Calu3 (cell line): ENCODE results near the gene ELOVL3. TPM values are rescaled to one million over a fixed set of nuclear protein-coding genes. Genes with fewer than 3 reads are reported as not detected.
"Not testable (repeated sequence)": the region's sequence is repeated elsewhere in the genome, so short reads cannot be mapped to it uniquely, and the experiment has no call there.

ENCODE experiments used
- BruUV-seq: library from RNA; stranded (reverse); fragments of 400-500 nt; replicated peaks from 2 replicates; lab custom pipeline; 2021; lab: Mats Ljungman, UMichigan
- CTCF ChIA-PET: fragments of 300-600 bp; sonication (Branson Sonifier 250); formaldehyde crosslinking; loops from one replicate; lab custom pipeline; 2022; ENCODE audit warnings: antibody characterized with exemption; lab: Charles Lee
- DNase-seq: peaks from one replicate; pipeline ENCODE4 v3.0.0; 2022
- H3K27ac Mint-ChIP-seq: one replicate; pipeline ENCODE4 v1.8.0; 2022; ENCODE audit warnings: mixed read lengths; ENCODE audit not compliant: unreplicated experiment
- H3K27me3 Mint-ChIP-seq: one replicate; pipeline ENCODE4 v1.8.0; 2022; ENCODE audit warnings: mixed read lengths; ENCODE audit not compliant: unreplicated experiment
- H3K36me3 Mint-ChIP-seq: one replicate; pipeline ENCODE4 v1.8.0; 2022; ENCODE audit warnings: mild to moderate bottlenecking, moderate library complexity, mixed read lengths; ENCODE audit not compliant: insufficient read depth, unreplicated experiment
- H3K4me1 Mint-ChIP-seq: one replicate; pipeline ENCODE4 v1.8.0; 2022; ENCODE audit warnings: mild to moderate bottlenecking, low read depth, mixed read lengths; ENCODE audit not compliant: unreplicated experiment
- H3K4me3 Mint-ChIP-seq: one replicate; pipeline ENCODE4 v1.8.0; 2022; ENCODE audit warnings: mild to moderate bottlenecking, low read depth, moderate library complexity, mixed read lengths; ENCODE audit not compliant: unreplicated experiment
- H3K9me3 Mint-ChIP-seq: one replicate; pipeline ENCODE4 v1.8.0; 2022; ENCODE audit warnings: low read depth, mixed read lengths; ENCODE audit not compliant: unreplicated experiment
- intact Hi-C: fragments of 100-400 bp; cut with micrococcal nuclease; formaldehyde crosslinking; loops from one replicate; pipeline ENCODE4 v1.10.0; 2022; ENCODE audit not compliant: unreplicated experiment
- total RNA-seq: library from RNA; stranded (reverse); gene quantifications from 2 replicates; pipeline ENCODE4 v1.2.3, GENCODE V29; 2022
- TF ChIP-seq, protein P1 (sequence below): fragments of 200-600 bp; IDR thresholded peaks from one replicate; pipeline ENCODE4 v1.8.0; 2022; ENCODE audit warnings: antibody characterized with exemption; ENCODE audit not compliant: unreplicated experiment

Gene ELOVL3
- total RNA-seq, 1 experiment from 2014 or later, result 0.35 TPM

DNA sequence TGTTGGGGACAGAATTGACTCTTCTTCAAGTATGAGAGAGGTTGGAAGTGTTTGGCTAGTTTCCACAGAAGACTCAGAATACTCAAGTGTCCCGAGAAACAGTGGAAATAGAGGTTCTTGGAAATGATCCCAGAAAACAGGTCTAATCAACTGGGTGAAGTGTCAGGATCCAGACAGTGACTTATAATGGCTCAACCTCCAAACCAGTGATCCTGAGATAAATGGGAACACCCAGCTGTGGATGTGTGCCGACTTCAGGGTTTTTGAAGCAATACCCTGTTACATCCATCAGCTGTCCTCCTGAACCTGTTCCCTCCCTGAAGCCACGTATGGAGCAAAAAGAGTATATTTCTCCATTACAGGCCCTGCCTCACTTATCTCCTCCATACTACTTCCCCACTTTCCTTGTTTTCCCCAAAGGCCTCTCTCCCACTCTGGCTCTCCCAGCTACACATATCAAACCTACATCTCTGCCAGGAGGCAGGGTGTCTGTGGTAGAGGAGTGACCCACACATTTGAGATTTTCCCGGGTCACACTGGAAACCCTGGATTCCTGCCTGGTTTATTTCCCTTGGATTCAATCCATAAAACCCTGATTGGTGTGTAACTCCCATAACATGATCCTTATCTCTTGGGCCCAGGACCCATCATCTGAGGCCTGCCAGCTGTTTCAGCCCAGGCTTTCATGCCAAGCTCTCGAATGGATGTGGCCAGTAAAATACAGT, 17.6 kb upstream of the ELOVL3 start:
- peaks cover 17% of the 10 kb centered on the region for H3K27me3 Mint-ChIP-seq
- no peaks in the 10 kb centered on the region for H3K36me3 Mint-ChIP-seq
- intact Hi-C loops, result no loop called here
- no peak for DNase-seq
- CTCF ChIA-PET, result no interaction called here
- TF ChIP-seq, protein P1, sequence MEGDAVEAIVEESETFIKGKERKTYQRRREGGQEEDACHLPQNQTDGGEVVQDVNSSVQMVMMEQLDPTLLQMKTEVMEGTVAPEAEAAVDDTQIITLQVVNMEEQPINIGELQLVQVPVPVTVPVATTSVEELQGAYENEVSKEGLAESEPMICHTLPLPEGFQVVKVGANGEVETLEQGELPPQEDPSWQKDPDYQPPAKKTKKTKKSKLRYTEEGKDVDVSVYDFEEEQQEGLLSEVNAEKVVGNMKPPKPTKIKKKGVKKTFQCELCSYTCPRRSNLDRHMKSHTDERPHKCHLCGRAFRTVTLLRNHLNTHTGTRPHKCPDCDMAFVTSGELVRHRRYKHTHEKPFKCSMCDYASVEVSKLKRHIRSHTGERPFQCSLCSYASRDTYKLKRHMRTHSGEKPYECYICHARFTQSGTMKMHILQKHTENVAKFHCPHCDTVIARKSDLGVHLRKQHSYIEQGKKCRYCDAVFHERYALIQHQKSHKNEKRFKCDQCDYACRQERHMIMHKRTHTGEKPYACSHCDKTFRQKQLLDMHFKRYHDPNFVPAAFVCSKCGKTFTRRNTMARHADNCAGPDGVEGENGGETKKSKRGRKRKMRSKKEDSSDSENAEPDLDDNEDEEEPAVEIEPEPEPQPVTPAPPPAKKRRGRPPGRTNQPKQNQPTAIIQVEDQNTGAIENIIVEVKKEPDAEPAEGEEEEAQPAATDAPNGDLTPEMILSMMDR, result no peak
- H3K27ac Mint-ChIP-seq, result no peak overlapping the region
- H3K9me3 Mint-ChIP-seq, result peaks cover under 1% of the 10 kb centered on the region
- no peak overlapping the region for H3K4me3 Mint-ChIP-seq
- no TSS peak for BruUV-seq
- H3K4me1 Mint-ChIP-seq, result no peaks in the 10 kb centered on the region

DNA sequence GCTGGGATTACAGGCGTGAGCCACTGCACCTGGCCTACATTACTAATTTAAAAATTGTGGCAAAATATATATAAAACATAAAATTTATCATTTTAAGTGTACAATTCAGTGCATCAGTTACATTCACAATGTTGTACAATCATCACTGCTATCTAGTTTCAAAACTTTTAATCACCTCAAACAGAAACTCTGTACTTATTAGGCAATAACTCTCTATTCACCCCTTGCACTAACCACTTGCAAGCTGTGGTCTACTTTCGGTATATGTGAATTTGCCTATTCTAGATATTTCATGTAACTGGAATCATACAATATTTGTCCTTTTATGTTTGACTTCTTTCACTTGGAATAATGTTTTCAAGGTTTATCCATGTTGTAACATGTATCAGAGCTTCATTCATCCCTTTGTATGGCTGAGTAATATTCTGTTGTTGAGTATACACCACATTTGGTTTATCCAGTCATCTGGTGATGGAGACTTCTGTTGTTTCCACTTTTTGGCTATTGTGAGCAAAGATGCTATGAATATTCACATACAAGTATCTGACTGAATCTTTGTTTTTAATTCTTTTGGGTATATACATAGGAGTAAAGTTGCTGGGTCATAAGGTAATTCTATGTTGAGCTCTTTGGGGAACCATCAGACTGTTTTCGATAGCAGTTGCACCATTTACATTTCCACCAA, 14.3 kb upstream of the ELOVL3 start:
- intact Hi-C loops, result no loop called here
- CTCF ChIA-PET, result no interaction called here
- no peaks in the 10 kb centered on the region for H3K9me3 Mint-ChIP-seq
- no peaks in the 10 kb centered on the region for H3K36me3 Mint-ChIP-seq
- no peak for DNase-seq
- no peaks in the 10 kb centered on the region for H3K4me1 Mint-ChIP-seq
- no TSS peak for BruUV-seq
- H3K4me3 Mint-ChIP-seq, result no peak overlapping the region
- TF ChIP-seq, protein P1, result no peak
- H3K27me3 Mint-ChIP-seq, result peaks cover 12% of the 10 kb centered on the region
- no peak overlapping the region for H3K27ac Mint-ChIP-seq

DNA sequence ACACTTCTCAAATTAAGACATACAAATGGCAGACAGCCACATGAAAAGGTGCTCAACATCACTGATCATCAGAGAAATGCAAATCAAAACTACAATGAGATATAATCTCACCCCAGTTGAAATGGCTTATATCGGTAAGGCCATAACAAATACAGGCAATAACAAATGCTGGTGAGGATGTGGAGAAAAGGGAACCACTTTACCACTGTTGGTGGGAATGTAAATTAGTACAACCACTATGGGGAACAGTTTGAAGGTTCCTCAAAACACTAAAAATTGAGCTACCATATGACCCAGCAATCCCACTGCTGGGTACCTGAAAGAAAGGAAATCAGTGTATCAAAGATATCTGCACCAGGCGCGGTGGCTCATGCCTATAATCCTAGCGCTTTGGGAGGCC, 12.5 kb upstream of the ELOVL3 start:
- H3K36me3 Mint-ChIP-seq, DNase-seq, BruUV-seq, intact Hi-C loops, CTCF ChIA-PET, H3K4me3 Mint-ChIP-seq, H3K27ac Mint-ChIP-seq, H3K9me3 Mint-ChIP-seq, H3K4me1 Mint-ChIP-seq: not testable (repeated sequence)
- H3K27me3 Mint-ChIP-seq, result peaks cover 12% of the 10 kb centered on the region

DNA sequence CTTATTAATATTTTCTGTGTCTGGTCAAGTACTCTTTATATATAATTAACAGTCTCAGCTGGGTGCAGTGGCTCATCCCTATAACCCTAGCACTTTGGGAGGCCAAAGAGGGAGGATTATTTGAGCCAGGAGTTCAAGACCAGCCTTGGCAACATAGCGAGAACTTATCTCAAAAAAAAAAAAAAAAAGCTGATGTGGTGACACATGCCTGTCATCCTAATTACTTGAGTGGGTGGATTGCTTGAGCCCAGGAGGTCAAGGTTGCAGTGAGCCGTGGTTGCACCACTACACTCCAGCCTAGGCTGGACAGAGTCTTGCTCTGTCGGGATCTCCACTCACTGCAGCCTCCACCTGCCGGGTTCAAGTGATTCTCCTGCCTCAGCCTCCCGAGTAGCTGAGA, 6.7 kb upstream of the ELOVL3 start:
- CTCF ChIA-PET, result interaction anchor here (0.5 kb wide), 1 partner anchor 213 kb away, joined by 3 read pairs; the partner anchor contains the start of gene CUEDC2
- H3K9me3 Mint-ChIP-seq, result no peaks in the 10 kb centered on the region

More for the DNA sequence above, 6.7 kb upstream of the ELOVL3 start:
- Mint-ChIP-seq H3K27me3 (peaks cover 14% of the 10 kb centered on the region), H3K36me3 (no peaks in the 10 kb centered on the region), H3K4me3 (no peak overlapping the region), H3K27ac (no peak overlapping the region), H3K4me1 (no peaks in the 10 kb centered on the region)
- DNase-seq, result no peak
- BruUV-seq, result no TSS peak
- TF ChIP-seq, protein P1, result no peak
- intact Hi-C loops, result no loop called here
